Measurements from ENCODE around the gene LPP. TPM values are rescaled to one million over a fixed set of nuclear protein-coding genes. Genes with fewer than 3 reads are reported as not detected.

LPP gene
- total RNA-seq, 1 experiment from 2014 or later, result 54.0 TPM

GRCh38 chr3:188817103-188817934 lies 663.4 kb downstream of the LPP start:
- H3K9me3 ChIP-seq (ENCODE audit: control insufficient read depth in 1 of 2, insufficient read depth in 1 of 2, low read depth in 1 of 2, low read length in 2 of 2), result no peaks in the 10 kb centered on the region
- H3K4me3 ChIP-seq (replicated peaks in 1 of 2; ENCODE audit: low read depth in 1 of 2, low read length in 2 of 2), result no peak overlapping the region
- no peaks in the 10 kb centered on the region for H3K79me2 ChIP-seq (ENCODE audit: insufficient read depth, low read length)
- no TSS peak for BruUV-seq (replicated peaks)
- DNase-seq (ENCODE audit: low read depth, low spot score) (no peak), ATAC-seq (no peak)
- ChIA-PET CTCF (no interaction called here), POLR2A (no interaction called here), RAD21 (ENCODE audit: low non-redundant PET in 1 of 2, low total read pairs in 2 of 2, uncharacterized antibody in 2 of 2, unreplicated experiment in 2 of 2) (no interaction called here)
- H3K36me3 ChIP-seq (ENCODE audit: control insufficient read depth in 1 of 2, insufficient read depth in 2 of 2, low read length in 2 of 2), result no peaks in the 10 kb centered on the region
- no peak for TF ChIP-seq EGR1 (IDR thresholded peaks at IDR 0.05; ENCODE audit: low read depth)
- H4K20me1 ChIP-seq (ENCODE audit: insufficient read depth), result no peaks in the 10 kb centered on the region
- no peak overlapping the region for H2AFZ ChIP-seq (ENCODE audit: low read depth, low read length, poor library complexity, severe bottlenecking)
- H3K4me1 ChIP-seq (ENCODE audit: control insufficient read depth in 1 of 2, insufficient read depth in 2 of 2, low read length in 2 of 2), result no peaks in the 10 kb centered on the region
- intact Hi-C loops (cut with micrococcal nuclease), result no loop called here
- H3K4me2 ChIP-seq (ENCODE audit: low read length), result no peak overlapping the region
- H3K27me3 ChIP-seq (ENCODE audit: insufficient read depth, low read length), result no peaks in the 10 kb centered on the region
- H3K9ac ChIP-seq (ENCODE audit: low read length), result no peak overlapping the region
- no peaks in the 10 kb centered on the region for H3K9me2 ChIP-seq (ENCODE audit: insufficient read depth)
- H3K27ac ChIP-seq (ENCODE audit: low read depth, low read length), result no peak overlapping the region

DNA sequence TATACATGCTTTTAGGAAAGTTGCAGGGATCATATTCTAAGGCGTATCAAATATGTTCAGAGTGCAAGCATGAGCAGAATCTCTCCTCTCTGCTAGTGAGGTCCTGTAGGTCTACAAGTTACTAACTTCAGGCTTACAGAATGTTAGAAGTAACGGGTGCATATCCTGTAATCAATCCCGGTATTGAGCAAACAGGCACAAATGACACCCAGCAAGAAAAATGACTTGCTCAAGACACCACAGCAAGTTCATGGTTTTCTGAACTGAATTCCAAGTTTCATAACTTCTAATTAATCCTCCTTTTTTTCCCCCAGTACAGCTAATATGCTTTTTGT lies 663.9 kb downstream of the LPP start:
- ChIA-PET POLR2A (no interaction called here), RAD21 (ENCODE audit: low non-redundant PET in 1 of 2, low total read pairs in 2 of 2, uncharacterized antibody in 2 of 2, unreplicated experiment in 2 of 2) (no interaction called here), CTCF (no interaction called here)
- no TSS peak for BruUV-seq (replicated peaks)
- TF ChIP-seq CBX3 (IDR thresholded peaks at IDR 0.05; ENCODE audit: low read depth) (no peak), SRF (IDR thresholded peaks at IDR 0.05; ENCODE audit: low read depth) (no peak), ZFX (IDR thresholded peaks at IDR 0.05) (no peak), ELF1 (IDR thresholded peaks at IDR 0.05; ENCODE audit: borderline replicate concordance, low read depth) (no peak)
- TF ChIP-seq, protein P1, sequence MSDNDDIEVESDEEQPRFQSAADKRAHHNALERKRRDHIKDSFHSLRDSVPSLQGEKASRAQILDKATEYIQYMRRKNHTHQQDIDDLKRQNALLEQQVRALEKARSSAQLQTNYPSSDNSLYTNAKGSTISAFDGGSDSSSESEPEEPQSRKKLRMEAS (IDR thresholded peaks at IDR 0.05), result no peak
- TF ChIP-seq, protein P2, sequence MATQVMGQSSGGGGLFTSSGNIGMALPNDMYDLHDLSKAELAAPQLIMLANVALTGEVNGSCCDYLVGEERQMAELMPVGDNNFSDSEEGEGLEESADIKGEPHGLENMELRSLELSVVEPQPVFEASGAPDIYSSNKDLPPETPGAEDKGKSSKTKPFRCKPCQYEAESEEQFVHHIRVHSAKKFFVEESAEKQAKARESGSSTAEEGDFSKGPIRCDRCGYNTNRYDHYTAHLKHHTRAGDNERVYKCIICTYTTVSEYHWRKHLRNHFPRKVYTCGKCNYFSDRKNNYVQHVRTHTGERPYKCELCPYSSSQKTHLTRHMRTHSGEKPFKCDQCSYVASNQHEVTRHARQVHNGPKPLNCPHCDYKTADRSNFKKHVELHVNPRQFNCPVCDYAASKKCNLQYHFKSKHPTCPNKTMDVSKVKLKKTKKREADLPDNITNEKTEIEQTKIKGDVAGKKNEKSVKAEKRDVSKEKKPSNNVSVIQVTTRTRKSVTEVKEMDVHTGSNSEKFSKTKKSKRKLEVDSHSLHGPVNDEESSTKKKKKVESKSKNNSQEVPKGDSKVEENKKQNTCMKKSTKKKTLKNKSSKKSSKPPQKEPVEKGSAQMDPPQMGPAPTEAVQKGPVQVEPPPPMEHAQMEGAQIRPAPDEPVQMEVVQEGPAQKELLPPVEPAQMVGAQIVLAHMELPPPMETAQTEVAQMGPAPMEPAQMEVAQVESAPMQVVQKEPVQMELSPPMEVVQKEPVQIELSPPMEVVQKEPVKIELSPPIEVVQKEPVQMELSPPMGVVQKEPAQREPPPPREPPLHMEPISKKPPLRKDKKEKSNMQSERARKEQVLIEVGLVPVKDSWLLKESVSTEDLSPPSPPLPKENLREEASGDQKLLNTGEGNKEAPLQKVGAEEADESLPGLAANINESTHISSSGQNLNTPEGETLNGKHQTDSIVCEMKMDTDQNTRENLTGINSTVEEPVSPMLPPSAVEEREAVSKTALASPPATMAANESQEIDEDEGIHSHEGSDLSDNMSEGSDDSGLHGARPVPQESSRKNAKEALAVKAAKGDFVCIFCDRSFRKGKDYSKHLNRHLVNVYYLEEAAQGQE (IDR thresholded peaks at IDR 0.05; ENCODE audit: low read depth), result no peak
- Histone ChIP-seq H3K9me3 (ENCODE audit: control insufficient read depth in 1 of 2, insufficient read depth in 1 of 2, low read depth in 1 of 2, low read length in 2 of 2) (no peaks in the 10 kb centered on the region), H3K9me2 (ENCODE audit: insufficient read depth) (no peaks in the 10 kb centered on the region), H3K27me3 (ENCODE audit: insufficient read depth, low read length) (no peaks in the 10 kb centered on the region), H3K27ac (ENCODE audit: low read depth, low read length) (no peak overlapping the region), H3K9ac (ENCODE audit: low read length) (no peak overlapping the region), H3K79me2 (ENCODE audit: insufficient read depth, low read length) (no peaks in the 10 kb centered on the region), H3K4me2 (ENCODE audit: low read length) (no peak overlapping the region), H2AFZ (ENCODE audit: low read depth, low read length, poor library complexity, severe bottlenecking) (no peak overlapping the region), H3K4me1 (ENCODE audit: control insufficient read depth in 1 of 2, insufficient read depth in 2 of 2, low read length in 2 of 2) (no peaks in the 10 kb centered on the region), H4K20me1 (ENCODE audit: insufficient read depth) (no peaks in the 10 kb centered on the region), H3K36me3 (ENCODE audit: control insufficient read depth in 1 of 2, insufficient read depth in 2 of 2, low read length in 2 of 2) (no peaks in the 10 kb centered on the region), H3K4me3 (replicated peaks in 1 of 2; ENCODE audit: low read depth in 1 of 2, low read length in 2 of 2) (no peak overlapping the region)
- intact Hi-C loops (cut with micrococcal nuclease), result no loop called here
- DNase-seq (ENCODE audit: low read depth, low spot score) (no peak), ATAC-seq (no peak)
